SK-N-SH treated with all-trans-retinoic acid at 6 μM for 48 hours (cell line): ENCODE data around the gene ZXDA.

ENCODE experiments used
- ATAC-seq: fragments of 200-7000 bp; cut with Tn5 transposase; 3 replicates; pipeline ENCODE4 v1.9.1; 2020; ENCODE audit warnings: mild to moderate bottlenecking, moderate library complexity
- ARNTL ChIP-seq: fragments of 450-650 bp; formaldehyde crosslinking; IDR thresholded peaks from 2 replicates; pipeline ENCODE4 v1.5.0; 2020; ENCODE audit warnings: low read depth, mild to moderate bottlenecking, moderate library complexity, borderline replicate concordance
- BACH2 ChIP-seq: fragments of 250-450 bp; sonication (Bioruptor Pico); IDR thresholded peaks from 2 replicates; pipeline ENCODE4 v1.9.0; 2021; ENCODE audit warnings: mild to moderate bottlenecking, borderline replicate concordance
- CSDC2 ChIP-seq: fragments of 250-450 bp; sonication (Bioruptor Pico); IDR thresholded peaks from 2 replicates; pipeline ENCODE4 v1.5.0; 2020; ENCODE audit warnings: mild to moderate bottlenecking, moderate library complexity
- ESRRG ChIP-seq: fragments of 250-450 bp; sonication (Bioruptor Pico); IDR thresholded peaks from 2 replicates; pipeline ENCODE4 v1.6.1; 2021; ENCODE audit warnings: mild to moderate bottlenecking
- GLIS3 ChIP-seq: fragments of 250-450 bp; sonication (Bioruptor Pico); IDR thresholded peaks from 2 replicates; pipeline ENCODE4 v1.5.0; 2020; ENCODE audit warnings: mild to moderate bottlenecking, moderate library complexity
- ISL1 ChIP-seq: fragments of 250-450 bp; sonication (Bioruptor Pico); IDR thresholded peaks from 2 replicates; pipeline ENCODE4 v2.1.2; 2022; ENCODE audit warnings: mild to moderate bottlenecking, moderate library complexity
- RARB ChIP-seq: fragments of 250-450 bp; sonication (Bioruptor Pico); IDR thresholded peaks from 2 replicates; pipeline ENCODE4 v1.8.0; 2021; ENCODE audit warnings: mild to moderate bottlenecking, moderate library complexity
- SNAI2 ChIP-seq: fragments of 250-450 bp; sonication (Bioruptor Pico); IDR thresholded peaks from 2 replicates; pipeline ENCODE4 v1.5.0; 2020; ENCODE audit warnings: mild to moderate bottlenecking, moderate library complexity
- TCF4 ChIP-seq: fragments of 250-450 bp; sonication (Bioruptor Pico); IDR thresholded peaks from 2 replicates; pipeline ENCODE4 v1.8.0; 2021; ENCODE audit warnings: mild to moderate bottlenecking, moderate library complexity, borderline replicate concordance
- ZC3H10 ChIP-seq: fragments of 250-450 bp; sonication (Bioruptor Pico); IDR thresholded peaks from 2 replicates; pipeline ENCODE4 v1.5.1; 2021; ENCODE audit warnings: mild to moderate bottlenecking, moderate library complexity
- ZFP3 ChIP-seq: fragments of 250-450 bp; sonication (Bioruptor Pico); IDR thresholded peaks from 2 replicates; pipeline ENCODE4 v1.5.0; 2020; ENCODE audit warnings: mild to moderate bottlenecking, moderate library complexity
- ZFP30 ChIP-seq: fragments of 450-650 bp; formaldehyde crosslinking; IDR thresholded peaks from 2 replicates; pipeline ENCODE4 v1.5.0; 2022; ENCODE audit warnings: mild to moderate bottlenecking, moderate library complexity
- ZNF565 ChIP-seq: fragments of 450-650 bp; formaldehyde crosslinking; conservative IDR thresholded peaks from 2 replicates; pipeline ENCODE4 v1.5.0; 2020; ENCODE audit warnings: low read depth, mild to moderate bottlenecking, moderate library complexity
- ZNF70 ChIP-seq: fragments of 450-650 bp; formaldehyde crosslinking; IDR thresholded peaks from 2 replicates; pipeline ENCODE4 v1.5.0; 2020; ENCODE audit warnings: mild to moderate bottlenecking, moderate library complexity
- TF ChIP-seq, protein P1 (sequence below): fragments of 250-450 bp; sonication (Bioruptor Pico); IDR thresholded peaks from 2 replicates; pipeline ENCODE4 v1.5.1; 2021; ENCODE audit warnings: mild to moderate bottlenecking, moderate library complexity
- TF ChIP-seq, protein P2 (sequence below): fragments of 250-450 bp; sonication (Bioruptor Pico); IDR thresholded peaks from 2 replicates; pipeline ENCODE4 v1.5.1; 2020; ENCODE audit warnings: low read depth, mild to moderate bottlenecking, moderate library complexity
- TF ChIP-seq, protein P3 (sequence below): fragments of 250-450 bp; sonication (Bioruptor Pico); IDR thresholded peaks from 2 replicates; pipeline ENCODE4 v1.5.0; 2020; ENCODE audit warnings: mild to moderate bottlenecking, moderate library complexity
- TF ChIP-seq, protein P4 (sequence below): fragments of 250-450 bp; sonication (Bioruptor Pico); IDR thresholded peaks from 2 replicates; pipeline ENCODE4 v1.8.0; 2020; ENCODE audit warnings: mild to moderate bottlenecking, moderate library complexity, borderline replicate concordance
- TF ChIP-seq, protein P5 (sequence below): fragments of 250-450 bp; sonication (Bioruptor Pico); IDR thresholded peaks from 2 replicates; pipeline ENCODE4 v1.8.0; 2021; ENCODE audit warnings: low read depth, mild to moderate bottlenecking, moderate library complexity, borderline replicate concordance

The ZXDA gene

DNA sequence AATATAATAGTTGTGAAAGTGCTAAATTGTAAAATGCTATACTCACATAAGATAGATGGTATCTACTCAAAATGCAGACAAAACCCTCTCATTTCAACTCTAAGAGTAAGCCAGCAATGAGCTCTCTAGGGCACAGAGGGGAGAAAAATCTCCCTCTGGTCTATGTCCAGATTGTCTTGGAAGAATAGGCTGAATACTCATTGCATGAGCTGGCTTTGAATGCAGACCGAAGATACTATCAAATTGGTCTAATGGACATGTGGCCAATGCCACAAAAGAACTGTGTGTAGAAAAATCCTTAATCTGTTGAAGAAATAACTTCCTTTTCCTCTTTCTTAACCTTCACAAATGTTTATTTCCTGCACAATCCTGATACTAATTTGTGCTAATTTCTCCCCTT, 3.5 kb downstream of the ZXDA start:
- TF ChIP-seq ISL1 (CRISPR knock-in tag) (peak; percentile 56; the same call in 1 of the 2 replicates), ZNF565 (CRISPR knock-in tag) (no peak)
- peak; percentile 67 for ATAC-seq

DNA sequence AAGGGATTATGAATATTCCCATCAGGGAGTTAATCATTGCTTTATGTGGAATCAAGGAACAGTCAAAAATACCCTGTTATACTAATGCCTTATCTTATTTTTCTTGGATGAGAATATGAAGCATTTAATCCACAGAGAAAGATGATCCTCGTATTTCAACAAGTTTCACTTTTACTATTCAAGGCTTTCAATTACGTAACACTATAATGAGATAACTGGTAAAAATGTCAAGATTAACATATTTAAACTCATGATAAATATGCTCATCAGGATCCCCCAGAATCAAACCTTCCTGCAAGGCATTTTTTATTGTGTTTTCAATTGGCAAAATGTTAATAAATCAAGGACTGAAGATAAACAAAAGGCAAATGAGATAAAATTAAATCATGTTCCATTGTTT, 5.1 kb downstream of the ZXDA start:
- ATAC-seq: no peak
- TF ChIP-seq ISL1 (CRISPR knock-in tag): peak; percentile 14; the same call in 1 of the 2 replicates
- TF ChIP-seq TCF4: no peak

DNA sequence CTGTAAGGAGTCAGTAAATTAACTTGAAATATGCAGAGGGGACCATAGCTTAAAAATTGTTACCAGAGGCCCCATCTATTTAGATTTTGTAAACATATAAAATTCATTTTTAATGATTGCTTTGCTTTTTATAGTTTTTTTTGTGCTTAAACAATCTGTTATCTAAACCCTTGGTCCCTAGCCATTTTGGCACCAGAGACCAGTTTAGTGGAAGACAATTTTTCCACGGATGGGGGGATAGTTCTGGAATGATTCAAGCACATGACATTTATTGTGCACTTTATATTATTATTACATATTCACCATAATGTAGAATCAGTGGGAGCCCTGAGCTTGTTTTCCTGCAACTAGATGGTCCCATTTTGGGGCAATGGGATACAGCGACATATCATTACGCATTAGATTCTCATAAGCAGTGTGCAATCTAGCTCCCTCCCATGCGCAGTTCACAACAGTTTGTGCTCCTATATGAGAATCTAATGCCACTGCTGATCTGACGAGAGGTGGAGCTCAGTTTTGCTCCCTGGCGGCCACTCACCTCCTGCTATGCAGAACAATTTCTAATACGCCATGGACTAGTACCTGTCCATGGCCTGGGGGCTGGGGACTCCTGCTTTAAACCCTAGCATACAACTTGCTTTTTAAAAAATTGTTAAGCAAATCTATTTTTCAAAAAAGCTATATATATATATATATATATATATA, 5.9 kb downstream of the ZXDA start:
- ATAC-seq: no peak
- no peak for TF ChIP-seq ZFP30 (CRISPR knock-in tag)
- TF ChIP-seq, protein P1, sequence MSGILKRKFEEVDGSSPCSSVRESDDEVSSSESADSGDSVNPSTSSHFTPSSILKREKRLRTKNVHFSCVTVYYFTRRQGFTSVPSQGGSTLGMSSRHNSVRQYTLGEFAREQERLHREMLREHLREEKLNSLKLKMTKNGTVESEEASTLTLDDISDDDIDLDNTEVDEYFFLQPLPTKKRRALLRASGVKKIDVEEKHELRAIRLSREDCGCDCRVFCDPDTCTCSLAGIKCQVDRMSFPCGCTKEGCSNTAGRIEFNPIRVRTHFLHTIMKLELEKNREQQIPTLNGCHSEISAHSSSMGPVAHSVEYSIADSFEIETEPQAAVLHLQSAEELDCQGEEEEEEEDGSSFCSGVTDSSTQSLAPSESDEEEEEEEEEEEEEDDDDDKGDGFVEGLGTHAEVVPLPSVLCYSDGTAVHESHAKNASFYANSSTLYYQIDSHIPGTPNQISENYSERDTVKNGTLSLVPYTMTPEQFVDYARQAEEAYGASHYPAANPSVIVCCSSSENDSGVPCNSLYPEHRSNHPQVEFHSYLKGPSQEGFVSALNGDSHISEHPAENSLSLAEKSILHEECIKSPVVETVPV: no peak
- no peak for TF ChIP-seq ZNF70 (CRISPR knock-in tag)
- no peak for TF ChIP-seq CSDC2 (CRISPR knock-in tag)
- no peak for TF ChIP-seq TCF4
- TF ChIP-seq, protein P2, sequence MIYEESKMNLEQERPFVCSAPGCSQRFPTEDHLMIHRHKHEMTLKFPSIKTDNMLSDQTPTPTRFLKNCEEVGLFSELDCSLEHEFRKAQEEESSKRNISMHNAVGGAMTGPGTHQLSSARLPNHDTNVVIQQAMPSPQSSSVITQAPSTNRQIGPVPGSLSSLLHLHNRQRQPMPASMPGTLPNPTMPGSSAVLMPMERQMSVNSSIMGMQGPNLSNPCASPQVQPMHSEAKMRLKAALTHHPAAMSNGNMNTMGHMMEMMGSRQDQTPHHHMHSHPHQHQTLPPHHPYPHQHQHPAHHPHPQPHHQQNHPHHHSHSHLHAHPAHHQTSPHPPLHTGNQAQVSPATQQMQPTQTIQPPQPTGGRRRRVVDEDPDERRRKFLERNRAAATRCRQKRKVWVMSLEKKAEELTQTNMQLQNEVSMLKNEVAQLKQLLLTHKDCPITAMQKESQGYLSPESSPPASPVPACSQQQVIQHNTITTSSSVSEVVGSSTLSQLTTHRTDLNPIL (CRISPR knock-in tag): no peak
- no peak for TF ChIP-seq GLIS3 (CRISPR knock-in tag)
- no peak for TF ChIP-seq ZC3H10
- no peak for TF ChIP-seq BACH2 (CRISPR knock-in tag)
- no peak for TF ChIP-seq ZFP3 (CRISPR knock-in tag)
- TF ChIP-seq, protein P3, sequence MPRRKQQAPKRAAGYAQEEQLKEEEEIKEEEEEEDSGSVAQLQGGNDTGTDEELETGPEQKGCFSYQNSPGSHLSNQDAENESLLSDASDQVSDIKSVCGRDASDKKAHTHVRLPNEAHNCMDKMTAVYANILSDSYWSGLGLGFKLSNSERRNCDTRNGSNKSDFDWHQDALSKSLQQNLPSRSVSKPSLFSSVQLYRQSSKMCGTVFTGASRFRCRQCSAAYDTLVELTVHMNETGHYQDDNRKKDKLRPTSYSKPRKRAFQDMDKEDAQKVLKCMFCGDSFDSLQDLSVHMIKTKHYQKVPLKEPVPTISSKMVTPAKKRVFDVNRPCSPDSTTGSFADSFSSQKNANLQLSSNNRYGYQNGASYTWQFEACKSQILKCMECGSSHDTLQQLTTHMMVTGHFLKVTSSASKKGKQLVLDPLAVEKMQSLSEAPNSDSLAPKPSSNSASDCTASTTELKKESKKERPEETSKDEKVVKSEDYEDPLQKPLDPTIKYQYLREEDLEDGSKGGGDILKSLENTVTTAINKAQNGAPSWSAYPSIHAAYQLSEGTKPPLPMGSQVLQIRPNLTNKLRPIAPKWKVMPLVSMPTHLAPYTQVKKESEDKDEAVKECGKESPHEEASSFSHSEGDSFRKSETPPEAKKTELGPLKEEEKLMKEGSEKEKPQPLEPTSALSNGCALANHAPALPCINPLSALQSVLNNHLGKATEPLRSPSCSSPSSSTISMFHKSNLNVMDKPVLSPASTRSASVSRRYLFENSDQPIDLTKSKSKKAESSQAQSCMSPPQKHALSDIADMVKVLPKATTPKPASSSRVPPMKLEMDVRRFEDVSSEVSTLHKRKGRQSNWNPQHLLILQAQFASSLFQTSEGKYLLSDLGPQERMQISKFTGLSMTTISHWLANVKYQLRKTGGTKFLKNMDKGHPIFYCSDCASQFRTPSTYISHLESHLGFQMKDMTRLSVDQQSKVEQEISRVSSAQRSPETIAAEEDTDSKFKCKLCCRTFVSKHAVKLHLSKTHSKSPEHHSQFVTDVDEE (CRISPR knock-in tag): no peak
- no peak for TF ChIP-seq RARB (CRISPR knock-in tag)
- TF ChIP-seq, protein P4, sequence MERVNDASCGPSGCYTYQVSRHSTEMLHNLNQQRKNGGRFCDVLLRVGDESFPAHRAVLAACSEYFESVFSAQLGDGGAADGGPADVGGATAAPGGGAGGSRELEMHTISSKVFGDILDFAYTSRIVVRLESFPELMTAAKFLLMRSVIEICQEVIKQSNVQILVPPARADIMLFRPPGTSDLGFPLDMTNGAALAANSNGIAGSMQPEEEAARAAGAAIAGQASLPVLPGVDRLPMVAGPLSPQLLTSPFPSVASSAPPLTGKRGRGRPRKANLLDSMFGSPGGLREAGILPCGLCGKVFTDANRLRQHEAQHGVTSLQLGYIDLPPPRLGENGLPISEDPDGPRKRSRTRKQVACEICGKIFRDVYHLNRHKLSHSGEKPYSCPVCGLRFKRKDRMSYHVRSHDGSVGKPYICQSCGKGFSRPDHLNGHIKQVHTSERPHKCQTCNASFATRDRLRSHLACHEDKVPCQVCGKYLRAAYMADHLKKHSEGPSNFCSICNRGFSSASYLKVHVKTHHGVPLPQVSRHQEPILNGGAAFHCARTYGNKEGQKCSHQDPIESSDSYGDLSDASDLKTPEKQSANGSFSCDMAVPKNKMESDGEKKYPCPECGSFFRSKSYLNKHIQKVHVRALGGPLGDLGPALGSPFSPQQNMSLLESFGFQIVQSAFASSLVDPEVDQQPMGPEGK: no peak
- TF ChIP-seq, protein P5, sequence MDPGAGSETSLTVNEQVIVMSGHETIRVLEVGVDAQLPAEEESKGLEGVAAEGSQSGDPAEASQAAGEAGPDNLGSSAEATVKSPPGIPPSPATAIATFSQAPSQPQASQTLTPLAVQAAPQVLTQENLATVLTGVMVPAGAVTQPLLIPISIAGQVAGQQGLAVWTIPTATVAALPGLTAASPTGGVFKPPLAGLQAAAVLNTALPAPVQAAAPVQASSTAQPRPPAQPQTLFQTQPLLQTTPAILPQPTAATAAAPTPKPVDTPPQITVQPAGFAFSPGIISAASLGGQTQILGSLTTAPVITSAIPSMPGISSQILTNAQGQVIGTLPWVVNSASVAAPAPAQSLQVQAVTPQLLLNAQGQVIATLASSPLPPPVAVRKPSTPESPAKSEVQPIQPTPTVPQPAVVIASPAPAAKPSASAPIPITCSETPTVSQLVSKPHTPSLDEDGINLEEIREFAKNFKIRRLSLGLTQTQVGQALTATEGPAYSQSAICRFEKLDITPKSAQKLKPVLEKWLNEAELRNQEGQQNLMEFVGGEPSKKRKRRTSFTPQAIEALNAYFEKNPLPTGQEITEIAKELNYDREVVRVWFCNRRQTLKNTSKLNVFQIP (CRISPR knock-in tag): no peak
- TF ChIP-seq ARNTL (CRISPR knock-in tag): no peak
- no peak for TF ChIP-seq ESRRG (CRISPR knock-in tag)
- TF ChIP-seq, all 23 proteins: peak for 0

DNA sequence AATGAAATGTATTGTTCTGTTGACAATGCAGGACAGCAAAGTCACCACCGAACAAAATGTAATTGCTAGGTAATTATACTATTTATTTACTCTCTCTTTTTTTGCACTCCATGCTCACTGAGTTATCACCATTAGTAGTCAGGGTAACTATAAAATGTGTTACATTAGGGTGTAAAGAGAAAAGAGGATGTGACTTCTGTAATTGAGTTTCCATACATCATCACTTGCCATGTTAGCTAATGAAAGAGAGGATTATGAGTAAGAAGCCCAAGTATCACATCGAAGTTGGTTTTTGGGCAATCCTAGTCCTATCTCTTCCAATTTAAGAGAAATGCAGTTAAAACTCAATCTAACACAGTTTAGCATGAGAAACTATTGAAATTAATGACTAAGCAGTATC, 7.6 kb downstream of the ZXDA start:
- no peak for ATAC-seq
- TF ChIP-seq SNAI2 (no peak), GLIS3 (CRISPR knock-in tag) (no peak)
- TF ChIP-seq, protein P2 (CRISPR knock-in tag): no peak
